Psoas muscle (tissue), 8 donors: ENCODE data around the gene NEU4. TPM values are rescaled to one million over a fixed set of nuclear protein-coding genes. Genes with fewer than 3 reads are reported as not detected.

Experiments
- ATAC-seq, 4 donors: fragments of 200-7000 bp; cut with Tn5 transposase; one replicate each; pipeline ENCODE4 v1.9.1; 2020; ENCODE audit warnings: moderate library complexity in 3 of 4, mild to moderate bottlenecking in 2 of 4
- DNase-seq, 2 donors: peaks; one replicate each; pipeline ENCODE4 v3.0.0-alpha.2; 2020
- H3K27ac ChIP-seq: fragments of 200-600 bp; one replicate; pipeline ENCODE4 v1.8.0; 2022
- H3K27me3 ChIP-seq, 3 donors: fragments of 200-600 bp in 1 of 3; one replicate each; pipeline versions ENCODE4 v1.6.1 to v1.8.0; 2013 to 2022; ENCODE audit warnings: low read length in 2 of 3, mild to moderate bottlenecking in 2 of 3, moderate library complexity in 1 of 3; ENCODE audit not compliant: insufficient read depth in 3 of 3
- H3K36me3 ChIP-seq, 2 donors: fragments of 200-600 bp in 1 of 2; one replicate each; pipeline versions ENCODE4 v1.6.1 to v1.8.0; 2013 to 2022; ENCODE audit warnings: low read depth in 1 of 2, mild to moderate bottlenecking in 1 of 2, moderate library complexity in 1 of 2; ENCODE audit not compliant: insufficient read depth in 1 of 2
- H3K4me1 ChIP-seq: fragments of 200-600 bp; one replicate; pipeline ENCODE4 v1.8.0; 2022
- H3K4me3 ChIP-seq: fragments of 200-600 bp; one replicate; pipeline ENCODE4 v1.8.0; 2022; ENCODE audit warnings: mild to moderate bottlenecking
- H3K9me3 ChIP-seq: fragments of 200-600 bp; one replicate; pipeline ENCODE4 v1.8.0; 2022
- WGBS, 3 donors: extraction: QIAGEN DNeasy Blood & Tissue Kit; methylation state at CpG; one replicate each; pipeline versions ENCODE4 v1.1.6 to v1.1.7; 2013; 5-methylcytosine and 5-hydroxymethylcytosine counted together
- intact Hi-C, 2 donors: fragments of 100-400 bp; cut with DNase I; formaldehyde crosslinking; loops; one replicate each; pipeline versions ENCODE4 v1.11.0 to v1.14.2; 2022
- polyA plus RNA-seq, 3 donors: library from polyadenylated mRNA; stranded (reverse); fragments of 200-250 nt; gene quantifications; one replicate each; pipeline ENCODE4 v1.2.3, GENCODE V29; 2013
- total RNA-seq, 4 donors: library from RNA; stranded (reverse); fragmentation: NEBNext Ultra II Directional in 2 of 4; extraction: Animal tissue kit (Norgen Biotek cat#: 25700) in 2 of 4; gene quantifications; one replicate each; pipeline versions ENCODE4 v1.2.1 to v1.2.4, GENCODE V29; 2021 to 2023
- TF ChIP-seq, protein P1 (sequence below): fragments of 200-600 bp; IDR thresholded peaks from one replicate; pipeline ENCODE4 v1.8.0; 2022; ENCODE audit warnings: antibody characterized with exemption
- donor health status: healthy with polysubstance abuse.
- donor health status: DM: no; HTN: no; CAD: no; lungs with moderate emphysema.
- donor health status: Bipolar disorder and iron deficiency.
- donor health status: healthy.
- donor health status: DM: yes; HTN: yes; CAD: no.
- donor health status: DM: no; HTN: no; CAD: no.
- donor health status: DM: no; HTN: no; CAD: no.
- donor health status: DM: yes; HTN: yes; CAD: no.

Gene NEU4
- total and polyA plus RNA-seq, 7 donors, result 0.44 to 54.6 (median 7.5) TPM

GRCh38 chr2:241837197-241837965 lies 28.4 kb downstream of the NEU4 start:
- H3K4me3 ChIP-seq, result no peak overlapping the region
- no peaks in the 10 kb centered on the region for H3K9me3 ChIP-seq
- TF ChIP-seq, protein P1, sequence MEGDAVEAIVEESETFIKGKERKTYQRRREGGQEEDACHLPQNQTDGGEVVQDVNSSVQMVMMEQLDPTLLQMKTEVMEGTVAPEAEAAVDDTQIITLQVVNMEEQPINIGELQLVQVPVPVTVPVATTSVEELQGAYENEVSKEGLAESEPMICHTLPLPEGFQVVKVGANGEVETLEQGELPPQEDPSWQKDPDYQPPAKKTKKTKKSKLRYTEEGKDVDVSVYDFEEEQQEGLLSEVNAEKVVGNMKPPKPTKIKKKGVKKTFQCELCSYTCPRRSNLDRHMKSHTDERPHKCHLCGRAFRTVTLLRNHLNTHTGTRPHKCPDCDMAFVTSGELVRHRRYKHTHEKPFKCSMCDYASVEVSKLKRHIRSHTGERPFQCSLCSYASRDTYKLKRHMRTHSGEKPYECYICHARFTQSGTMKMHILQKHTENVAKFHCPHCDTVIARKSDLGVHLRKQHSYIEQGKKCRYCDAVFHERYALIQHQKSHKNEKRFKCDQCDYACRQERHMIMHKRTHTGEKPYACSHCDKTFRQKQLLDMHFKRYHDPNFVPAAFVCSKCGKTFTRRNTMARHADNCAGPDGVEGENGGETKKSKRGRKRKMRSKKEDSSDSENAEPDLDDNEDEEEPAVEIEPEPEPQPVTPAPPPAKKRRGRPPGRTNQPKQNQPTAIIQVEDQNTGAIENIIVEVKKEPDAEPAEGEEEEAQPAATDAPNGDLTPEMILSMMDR, result no peak
- WGBS, 3 donors, result 54 to 63% (median 55%) methylated on average over 13 of the region's 13 CpGs
- intact Hi-C loops, result no loop called here
- no peak overlapping the region for H3K27ac ChIP-seq
- H3K36me3 ChIP-seq, result no peaks in the 10 kb centered on the region
- no peak for DNase-seq
- no peak for ATAC-seq
- peaks cover 0 to 11% (median 0%) of the 10 kb centered on the region in 3 donors for H3K27me3 ChIP-seq
- no peaks in the 10 kb centered on the region for H3K4me1 ChIP-seq

DNA sequence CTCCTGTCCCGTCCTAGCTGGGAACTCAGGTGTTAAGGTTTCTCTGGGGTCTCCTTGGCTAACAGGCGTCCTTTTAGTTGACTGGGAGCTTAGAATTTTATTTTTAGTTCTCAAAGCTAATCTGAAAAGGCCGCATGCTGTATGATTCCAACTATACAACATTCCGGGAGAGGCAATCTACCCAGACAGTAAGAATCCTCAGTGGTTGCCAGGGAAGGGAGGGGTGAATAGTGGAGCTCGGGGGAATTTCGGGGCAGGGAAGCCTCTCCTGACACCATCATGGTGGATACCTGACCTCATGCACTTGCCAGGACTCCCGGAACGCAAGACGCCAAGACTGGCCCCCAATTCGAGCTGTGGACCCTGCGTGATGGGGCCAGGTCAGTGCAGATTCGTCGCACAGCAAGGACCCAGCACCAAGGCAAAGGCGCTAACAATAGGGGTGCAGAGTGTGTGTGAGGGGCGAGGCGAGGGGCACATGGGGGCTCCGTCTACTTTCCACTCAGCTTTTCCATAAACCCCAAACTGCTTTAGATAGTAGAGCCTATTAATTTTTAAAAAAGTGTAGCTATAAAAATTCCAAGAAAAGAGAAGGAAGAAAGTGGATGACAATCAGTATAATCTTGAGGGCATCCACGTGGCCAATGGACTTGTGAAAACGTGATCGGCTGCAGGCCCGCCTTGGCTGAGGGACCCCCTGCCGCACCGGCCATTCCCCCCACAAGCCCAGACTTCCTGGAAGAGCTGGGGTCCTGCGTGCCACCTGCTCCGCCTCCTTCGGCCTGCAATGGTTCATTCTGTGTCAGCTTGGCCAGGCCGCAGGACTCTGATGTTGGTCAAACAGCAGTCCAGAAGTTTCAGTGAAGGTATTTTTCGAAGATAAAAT lies 32.4 kb downstream of the NEU4 start:
- no peaks in the 10 kb centered on the region for H3K36me3 ChIP-seq
- no peak overlapping the region for H3K27ac ChIP-seq
- intact Hi-C loops, result loop anchor here in 1 of 2 donors (2.0 kb wide), 1 partner anchor 19 kb away; no protein-coding TSS in a partner anchor
- no peak overlapping the region for H3K4me3 ChIP-seq
- H3K27me3 ChIP-seq, result peaks cover 0 to 11% (median 0%) of the 10 kb centered on the region in 3 donors
- 63 to 70% (median 68%) methylated on average over 28 of the region's 28 CpGs for WGBS, 3 donors
- no peaks in the 10 kb centered on the region for H3K4me1 ChIP-seq
- DNase-seq, result no peak
- H3K9me3 ChIP-seq, result no peaks in the 10 kb centered on the region
- TF ChIP-seq, protein P1, result no peak
- ATAC-seq, result peak in 2 of 4 donors; percentile 31 to 44

DNA sequence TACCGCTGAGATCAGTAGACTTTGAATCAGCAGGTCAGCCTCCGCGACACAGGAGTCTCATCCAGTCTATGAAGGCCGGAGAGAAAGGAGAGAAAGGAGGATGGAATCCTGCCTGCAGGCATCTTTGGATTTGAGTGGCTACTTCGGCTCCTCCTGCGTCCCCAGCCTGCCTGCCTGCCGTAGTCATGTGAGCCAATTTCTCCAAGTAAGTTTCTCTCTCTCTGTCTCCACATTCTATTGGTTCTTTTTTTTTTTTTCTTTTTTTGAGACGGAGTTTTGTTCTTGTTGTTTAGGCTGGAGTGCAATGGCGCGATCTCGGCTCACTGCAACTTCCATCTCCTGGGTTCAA lies 33.0 kb downstream of the NEU4 start:
- Histone ChIP-seq H3K4me1 (no peaks in the 10 kb centered on the region), H3K4me3 (no peak overlapping the region), H3K27me3 (peaks cover 0 to 10% (median 0%) of the 10 kb centered on the region in 3 donors), H3K27ac (no peak overlapping the region), H3K9me3 (no peaks in the 10 kb centered on the region), H3K36me3 (no peaks in the 10 kb centered on the region)
- ATAC-seq (no peak), DNase-seq (no peak)
- WGBS, 3 donors, result 73 to 84% (median 75%) methylated on average over 11 of the region's 11 CpGs
- intact Hi-C loops, result loop anchor here in 1 of 2 donors (2.0 kb wide), 1 partner anchor 19 kb away; no protein-coding TSS in a partner anchor
- TF ChIP-seq, protein P1, result no peak

DNA sequence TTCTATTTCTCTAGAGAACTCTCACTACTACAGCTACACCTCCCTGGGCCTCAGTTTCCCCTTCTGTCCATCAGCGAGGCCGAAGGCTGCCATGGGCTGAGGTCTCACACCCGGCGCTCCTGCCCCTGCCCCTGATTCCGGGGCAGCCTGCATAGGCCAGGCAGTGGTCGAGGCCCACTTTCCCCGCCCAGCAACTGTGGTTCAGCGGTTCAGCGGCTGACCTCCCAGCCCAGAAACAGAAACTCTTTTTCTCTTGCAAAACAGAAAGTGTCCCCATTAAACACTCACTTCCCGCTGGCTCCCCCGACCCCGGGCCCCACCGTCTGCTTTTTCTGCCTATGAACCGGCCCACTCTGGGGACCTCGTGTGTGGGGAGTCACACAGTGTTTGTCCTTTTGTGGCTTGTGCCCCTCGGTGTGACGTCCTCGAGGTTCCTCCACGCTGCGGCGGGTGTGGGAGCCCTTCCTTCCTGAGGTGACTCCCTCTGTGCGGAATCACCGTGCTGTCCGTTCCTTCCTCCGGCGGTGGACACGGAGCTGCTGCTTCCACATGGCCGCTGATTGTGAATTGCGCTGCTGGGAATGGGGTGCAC lies 33.7 kb downstream of the NEU4 start:
- H3K27me3 ChIP-seq, result peaks cover 0 to 3% (median 0%) of the 10 kb centered on the region in 3 donors
- intact Hi-C loops, result loop anchor here in 1 of 2 donors (2.0 kb wide), 1 partner anchor 20 kb away; no protein-coding TSS in a partner anchor
- H3K4me3 ChIP-seq, result peak overlapping the region; percentile 5
- WGBS, 3 donors, result 65 to 74% (median 72%) methylated on average over 29 of the region's 29 CpGs
- peak in 2 of 4 donors; percentile 20 to 32 for ATAC-seq
- DNase-seq, result peak; percentile 49 to 65
- TF ChIP-seq, protein P1, result no peak
- no peaks in the 10 kb centered on the region for H3K9me3 ChIP-seq
- H3K4me1 ChIP-seq, result no peaks in the 10 kb centered on the region
- peak overlapping the region; percentile 9 for H3K27ac ChIP-seq
- H3K36me3 ChIP-seq, result no peaks in the 10 kb centered on the region
